ENCODE results near the gene STIM1.

STIM1 gene

GRCh38 chr11:3964056-3964455, 108.6 kb downstream of the STIM1 start:
- no peak for DNase-seq (ENCODE audit: low read depth in 1 of 2, low spot score in 1 of 2)
- TF ChIP-seq POLR2AphosphoS5 (IDR thresholded peaks at IDR 0.05; ENCODE audit: low read depth), result no peak
- TF ChIP-seq SPI1 (IDR thresholded peaks at IDR 0.05; ENCODE audit: borderline replicate concordance, low read depth), result no peak
- TF ChIP-seq CTCF (IDR thresholded peaks at IDR 0.05; ENCODE audit: insufficient read depth, low read length), result no peak
- TF ChIP-seq GABPA (IDR thresholded peaks at IDR 0.05; ENCODE audit: low read depth), result no peak
- no peak for TF ChIP-seq REST (IDR thresholded peaks at IDR 0.05; ENCODE audit: insufficient replicate concordance, low read depth)
- H3K27me3 ChIP-seq (ENCODE audit: insufficient read depth, poor library complexity, severe bottlenecking), result no peaks in the 10 kb centered on the region
- H3K4me3 ChIP-seq (replicated peaks; ENCODE audit: insufficient read depth, low read length), result no peak overlapping the region
- H3K27ac ChIP-seq (replicated peaks), result no peak overlapping the region

- Histone ChIP-seq H3K27ac (replicated peaks) (no peak overlapping the region), H3K27me3 (ENCODE audit: insufficient read depth, poor library complexity, severe bottlenecking) (no peaks in the 10 kb centered on the region), H3K4me3 (replicated peaks; ENCODE audit: insufficient read depth, low read length) (no peak overlapping the region)
- TF ChIP-seq CTCF (IDR thresholded peaks at IDR 0.05; ENCODE audit: insufficient read depth, low read length), result no peak
- TF ChIP-seq REST (IDR thresholded peaks at IDR 0.05; ENCODE audit: insufficient replicate concordance, low read depth), result no peak
- no peak for TF ChIP-seq POLR2AphosphoS5 (IDR thresholded peaks at IDR 0.05; ENCODE audit: low read depth)
- no peak for TF ChIP-seq SPI1 (IDR thresholded peaks at IDR 0.05; ENCODE audit: borderline replicate concordance, low read depth)
- no peak for TF ChIP-seq GABPA (IDR thresholded peaks at IDR 0.05; ENCODE audit: low read depth)
- no peak for DNase-seq (ENCODE audit: low read depth in 1 of 2, low spot score in 1 of 2)
Observed at GRCh38 chr11:3964935-3965604, 109.6 kb downstream of the STIM1 start.

GRCh38 chr11:3967695-3968094, 112.2 kb downstream of the STIM1 start:
- DNase-seq (ENCODE audit: low read depth in 1 of 2, low spot score in 1 of 2), result no peak
- Histone ChIP-seq H3K27ac (replicated peaks) (no peak overlapping the region), H3K27me3 (ENCODE audit: insufficient read depth, poor library complexity, severe bottlenecking) (no peaks in the 10 kb centered on the region), H3K4me3 (replicated peaks; ENCODE audit: insufficient read depth, low read length) (no peak overlapping the region)
- no peak for TF ChIP-seq POLR2AphosphoS5 (IDR thresholded peaks at IDR 0.05; ENCODE audit: low read depth)
- TF ChIP-seq GABPA (IDR thresholded peaks at IDR 0.05; ENCODE audit: low read depth), result no peak
- TF ChIP-seq SPI1 (IDR thresholded peaks at IDR 0.05; ENCODE audit: borderline replicate concordance, low read depth), result no peak
- no peak for TF ChIP-seq REST (IDR thresholded peaks at IDR 0.05; ENCODE audit: insufficient replicate concordance, low read depth)
- TF ChIP-seq CTCF (IDR thresholded peaks at IDR 0.05; ENCODE audit: insufficient read depth, low read length), result no peak

Data from HL-60 (cell line).